ENCODE measurements around the gene CLUH.

The CLUH gene

DNA sequence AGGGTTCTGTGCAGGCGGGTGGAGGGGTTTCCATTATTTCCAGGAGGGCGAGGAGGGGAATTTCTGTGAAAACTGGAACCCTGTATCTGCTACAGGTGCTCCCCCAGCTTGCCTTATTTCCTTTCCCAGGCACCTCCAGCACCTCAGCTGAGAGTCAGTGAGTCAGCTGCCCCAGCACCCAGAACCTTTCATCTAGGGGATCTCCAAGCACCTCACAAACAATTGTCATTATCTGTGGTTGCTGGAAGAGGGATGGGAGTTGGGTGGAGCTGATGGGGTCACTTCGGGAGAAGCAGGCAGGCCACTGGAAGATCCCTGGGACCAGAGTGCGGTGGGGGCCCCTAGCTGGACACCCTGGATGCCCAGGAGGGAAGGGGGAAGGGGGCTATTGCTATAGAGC lies 10.0 kb upstream of the CLUH start:
- ATAC-seq, result no peak

DNA sequence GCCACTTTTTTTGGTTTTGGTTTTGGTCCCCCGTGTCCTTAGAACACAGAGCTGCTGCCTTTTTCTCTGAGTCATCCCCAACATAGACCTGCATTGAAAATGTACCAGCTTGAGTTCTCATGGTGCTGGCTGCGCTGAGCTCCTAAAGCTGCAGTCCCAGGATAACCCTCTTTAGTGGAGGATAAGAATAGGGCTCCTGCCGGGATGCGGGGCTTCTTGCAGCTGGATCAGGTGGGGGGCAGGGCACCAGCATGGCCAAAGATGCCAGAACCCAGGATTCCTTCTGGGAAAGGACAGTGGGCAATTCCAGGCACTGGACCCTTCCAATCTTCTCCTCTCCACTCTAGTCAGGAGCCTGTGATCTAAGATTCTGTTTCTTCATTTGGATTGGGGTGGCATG lies 8.3 kb upstream of the CLUH start:
- ATAC-seq, result no peak

DNA sequence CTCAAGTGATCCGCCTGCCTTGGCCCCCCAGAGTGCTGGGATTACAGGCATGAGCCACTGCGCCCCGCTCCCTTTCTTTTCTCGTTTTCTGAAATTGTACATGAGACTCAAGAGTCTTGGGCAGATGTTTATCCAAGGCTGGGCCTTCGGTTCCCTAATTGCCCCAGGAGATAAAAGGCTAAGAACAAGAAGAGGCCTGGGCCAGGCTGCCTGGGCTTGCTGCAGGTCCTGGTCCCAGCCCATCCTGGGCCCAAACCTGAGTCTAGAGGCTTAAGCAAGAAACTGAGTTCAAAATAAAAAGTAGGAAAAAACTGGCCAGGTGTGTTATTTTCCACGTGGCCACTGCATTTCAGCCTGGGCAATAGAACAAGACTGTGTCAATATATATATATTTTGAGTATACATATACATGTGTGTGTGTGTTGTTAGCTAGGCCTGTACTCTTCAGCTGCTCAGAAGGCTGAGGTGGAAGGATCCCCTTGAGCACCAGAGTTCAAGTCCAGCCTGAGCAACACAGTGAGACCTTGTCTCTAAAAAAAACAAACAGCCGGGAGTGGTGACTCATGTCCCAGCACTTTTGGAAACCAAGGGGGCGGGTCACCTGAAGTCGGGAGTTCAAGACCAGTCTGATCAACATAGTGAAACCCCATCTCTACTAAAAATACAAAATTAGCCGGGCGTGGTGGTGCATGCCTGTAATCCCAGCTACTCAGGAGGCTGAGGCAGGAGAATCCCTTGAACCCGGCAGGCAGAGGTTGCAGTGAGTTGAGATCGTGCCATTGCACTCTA lies 6.8 kb upstream of the CLUH start:
- ATAC-seq, result no peak

DNA sequence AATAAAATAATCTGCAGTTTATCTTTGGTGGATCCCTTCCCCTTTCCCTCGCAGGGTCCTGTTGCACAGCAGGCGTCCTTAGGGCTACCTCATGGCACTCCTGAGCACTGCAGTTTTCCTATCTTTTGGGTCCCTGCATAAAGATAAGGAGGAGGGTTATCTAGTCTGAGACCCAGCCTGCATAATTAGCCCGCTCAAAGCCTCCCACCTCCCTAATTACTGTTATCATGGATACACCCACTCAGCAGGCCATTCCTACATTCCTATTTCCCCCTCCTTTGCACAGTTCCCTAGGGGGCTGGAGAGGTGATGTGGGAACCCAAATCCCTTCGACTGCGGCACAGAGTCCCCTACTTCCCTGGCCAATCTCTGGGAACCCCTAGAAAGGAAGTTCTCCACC lies 5.1 kb upstream of the CLUH start:
- ATAC-seq, result no peak

DNA sequence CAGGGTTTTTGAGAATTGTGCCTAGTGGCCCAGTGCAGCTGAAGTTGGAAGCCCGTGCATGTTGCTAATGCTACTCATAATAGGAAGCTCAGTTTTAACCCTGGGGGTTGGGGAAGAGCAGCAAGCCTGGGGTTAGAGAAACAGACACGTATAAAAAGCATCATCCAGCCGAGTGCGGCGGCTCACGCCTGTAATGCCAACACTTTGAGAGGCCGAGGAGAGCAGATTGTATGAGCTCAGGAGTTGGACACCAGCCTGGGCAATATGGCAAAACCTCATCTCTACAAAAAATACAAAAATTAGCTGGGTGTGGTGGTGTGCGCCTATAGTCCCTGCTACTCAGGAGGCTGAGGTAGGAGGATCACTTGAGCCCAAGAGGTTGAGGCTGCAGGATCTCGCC lies 2.3 kb upstream of the CLUH start:
- no peak for ATAC-seq

DNA sequence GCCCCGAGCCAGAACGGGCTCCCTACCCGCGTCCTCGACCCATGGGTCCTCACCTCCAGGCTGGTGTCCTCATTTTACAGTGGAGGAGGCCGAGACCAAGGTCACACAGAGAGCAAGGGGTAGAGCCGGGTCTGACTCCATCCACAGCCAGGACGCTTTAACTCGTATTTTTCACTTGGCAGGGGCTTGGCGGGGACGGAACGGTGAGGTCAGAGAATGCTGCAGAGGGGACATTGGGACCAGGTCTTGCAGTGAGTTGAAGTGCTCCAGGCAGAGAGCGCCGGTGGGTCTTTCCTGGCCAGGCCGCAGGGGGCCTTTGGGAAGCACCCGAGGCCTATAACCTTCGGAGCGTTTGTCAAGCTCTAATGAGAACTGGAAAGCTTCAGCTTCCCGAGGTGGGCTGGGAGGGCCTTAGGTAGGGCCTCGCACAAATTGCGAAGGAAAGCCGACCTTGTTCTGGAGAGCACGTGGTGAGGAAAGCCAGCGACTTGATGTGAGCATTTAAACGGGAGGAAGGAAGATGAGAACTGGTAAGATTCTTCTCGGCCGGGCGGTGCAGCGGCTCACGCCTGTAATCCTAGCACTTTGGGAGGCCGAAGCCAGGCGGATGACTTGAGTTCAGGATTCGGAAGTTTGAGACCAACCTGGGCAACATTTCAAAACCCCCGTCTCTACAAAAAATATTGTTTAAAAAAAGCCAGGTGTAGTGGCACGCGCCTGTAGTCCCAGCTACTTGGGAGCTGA lies 908 bp upstream of the CLUH start:
- ATAC-seq, result no peak

DNA sequence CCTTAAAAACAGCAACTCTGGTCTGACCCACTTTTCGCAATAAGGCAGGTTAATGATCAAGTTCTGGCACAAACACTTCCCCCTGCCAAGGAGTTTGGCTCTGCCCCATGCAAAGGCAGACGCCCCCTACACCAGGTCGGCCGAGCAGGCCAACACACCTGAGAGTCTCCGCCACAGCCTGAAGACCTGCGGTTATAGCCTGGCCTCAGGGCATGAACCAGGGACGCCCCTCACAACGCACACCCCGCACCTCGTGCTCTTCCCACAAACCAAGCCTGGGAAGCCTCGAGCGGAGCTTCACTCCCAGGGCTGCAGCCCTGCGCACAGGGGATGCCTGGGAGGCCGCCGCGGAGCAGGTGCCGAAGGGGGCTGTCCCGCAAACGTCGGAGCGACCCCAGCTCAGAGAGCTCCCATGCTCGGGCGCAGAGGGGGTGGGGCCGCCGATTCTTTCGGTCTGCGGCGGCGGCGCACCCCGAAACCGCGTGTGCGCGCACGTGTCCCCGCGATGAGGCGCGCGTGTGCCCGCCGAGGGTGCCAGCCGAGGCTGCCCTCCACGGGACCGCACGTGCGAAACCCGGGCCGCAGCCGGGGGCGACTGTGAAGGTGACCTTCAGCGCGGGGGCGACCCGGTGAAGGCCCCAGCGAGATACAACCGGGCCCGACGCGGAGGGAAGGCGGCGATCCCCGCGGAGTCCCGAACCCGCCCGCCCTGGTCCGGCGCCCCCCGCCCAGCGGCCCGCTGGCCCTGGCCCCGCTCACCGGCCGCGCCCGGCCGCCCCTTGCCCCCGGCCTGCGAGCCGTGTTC lies 559 bp downstream of the CLUH start:
- peak; percentile 11 to 18 for ATAC-seq

DNA sequence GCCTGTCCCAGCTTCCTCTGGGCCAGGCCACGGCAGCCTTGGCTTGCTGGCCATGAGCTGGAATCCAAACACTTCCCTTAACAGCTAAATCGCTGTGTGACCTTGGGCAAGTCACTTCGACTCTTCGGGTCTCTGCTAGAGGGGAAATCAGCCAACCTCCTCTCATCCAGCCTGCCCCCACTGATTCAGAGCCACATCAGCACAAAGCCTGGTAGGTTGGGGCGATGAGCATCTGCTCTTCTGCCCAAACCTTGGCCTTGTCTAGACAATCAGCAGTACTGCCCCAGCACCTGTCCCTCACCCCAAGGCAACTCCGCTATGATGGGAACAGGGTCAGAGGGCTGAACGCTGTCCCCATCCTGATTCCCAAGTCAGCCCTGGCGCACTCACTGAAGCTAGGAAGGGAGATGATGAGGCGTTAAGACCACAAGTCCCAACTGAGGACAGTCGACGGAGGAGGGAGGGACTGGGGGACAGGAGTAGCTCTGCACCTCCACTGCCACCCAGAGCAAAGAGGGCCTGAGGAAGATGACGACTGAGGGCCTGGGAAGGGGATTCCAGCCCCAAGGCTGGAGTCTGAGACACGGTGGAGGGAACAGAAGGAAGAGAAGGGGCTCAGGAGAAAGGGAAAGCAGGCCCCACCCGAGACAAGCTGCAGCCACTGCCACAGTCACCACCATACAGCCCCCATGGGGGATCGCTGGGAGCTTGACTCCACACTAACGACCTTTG lies 1.3 kb downstream of the CLUH start:
- ATAC-seq, result no peak

DNA sequence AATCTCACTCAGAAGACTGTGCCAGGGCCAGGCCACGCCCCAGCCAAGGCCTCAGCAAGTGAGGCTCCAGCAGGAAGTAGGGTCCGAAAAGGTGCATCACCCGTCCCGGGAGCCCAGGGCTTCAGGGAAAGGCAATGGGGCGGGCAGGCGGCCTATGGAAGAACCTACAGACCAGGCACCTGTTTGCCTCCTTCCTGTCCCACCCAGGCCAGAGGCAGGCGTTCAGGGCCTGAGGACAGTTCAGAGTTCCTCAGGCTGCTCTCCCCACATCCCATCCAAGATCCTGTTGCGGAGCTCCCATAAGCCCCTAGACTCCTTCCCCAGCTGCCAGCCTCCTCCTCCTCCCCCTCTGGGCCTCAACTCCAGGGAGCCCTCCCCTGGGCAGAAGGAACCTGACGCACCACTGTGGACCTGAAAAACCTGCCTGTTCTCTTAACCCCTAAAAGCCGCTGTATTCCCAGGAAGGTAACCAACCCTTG lies 2.3 kb downstream of the CLUH start:
- ATAC-seq, result no peak

DNA sequence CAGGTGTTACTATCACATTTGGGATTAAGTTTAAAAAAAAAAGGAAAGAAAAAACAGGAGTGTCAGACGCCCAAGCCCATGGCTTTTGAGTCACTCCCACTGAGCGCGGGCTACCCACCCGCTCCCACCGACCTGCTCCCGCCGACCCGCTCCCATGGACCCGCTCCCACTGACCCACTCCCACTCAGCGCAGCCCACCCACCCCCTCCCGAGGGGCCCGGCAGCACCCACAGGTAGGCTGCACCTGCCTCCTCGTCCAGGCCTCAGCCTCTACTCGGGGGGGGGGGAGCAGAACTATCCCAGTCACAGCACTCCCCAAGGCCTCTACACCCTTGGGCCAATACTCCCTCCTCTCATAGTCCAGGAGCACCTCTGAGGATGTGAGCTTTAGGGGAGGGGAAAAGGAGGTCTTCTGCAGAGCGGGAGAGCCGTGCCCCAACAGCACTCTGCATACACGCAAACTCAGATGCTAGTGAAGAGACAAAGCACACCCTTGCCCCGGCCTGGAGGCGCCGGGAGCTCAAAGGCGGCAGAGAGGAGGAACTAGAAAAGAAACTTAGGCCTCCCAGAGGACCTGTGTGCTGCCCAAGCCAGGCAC lies 2.9 kb downstream of the CLUH start:
- ATAC-seq, result no peak

DNA sequence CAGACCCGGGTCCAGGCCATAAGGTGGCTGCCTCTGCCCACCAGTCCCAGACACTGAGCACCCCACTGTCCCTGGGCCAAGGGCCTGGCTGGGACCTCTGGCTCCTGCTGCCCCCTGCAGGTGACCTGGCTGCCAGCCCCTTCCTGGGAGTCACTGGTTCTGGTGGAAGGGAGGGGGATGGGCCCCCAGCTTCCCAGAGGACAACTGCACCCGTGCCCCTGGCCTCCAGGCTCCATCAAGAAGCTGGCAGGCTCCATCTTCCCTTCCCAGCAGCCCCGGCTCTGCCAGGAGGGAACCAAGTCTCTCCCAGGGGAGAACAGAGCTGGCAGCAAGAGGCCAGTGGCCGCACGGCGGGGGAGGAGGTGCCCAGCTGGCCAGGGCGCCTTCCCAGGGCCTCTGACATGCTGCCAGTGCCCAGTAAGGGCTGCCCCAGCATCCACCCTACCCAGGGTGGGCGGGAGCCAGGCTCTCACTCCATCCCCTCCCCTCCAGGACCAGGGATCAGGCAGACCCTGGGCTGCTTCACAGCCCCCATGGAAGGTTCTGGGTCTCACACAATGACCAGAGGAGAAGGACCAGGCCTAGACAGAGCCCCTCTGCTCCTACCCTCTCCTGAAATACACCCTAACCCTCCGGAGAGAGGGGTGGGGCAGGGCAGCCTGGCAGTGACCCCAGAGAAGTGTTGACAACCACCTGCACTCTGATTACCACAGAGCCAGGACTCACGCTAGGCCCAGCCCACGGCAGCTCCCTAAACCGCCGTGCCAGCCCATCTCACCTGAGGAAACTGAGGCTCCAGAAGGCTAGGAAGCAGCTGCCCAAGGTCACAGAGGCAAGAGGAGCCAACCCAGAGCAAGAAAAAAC lies 3.6 kb downstream of the CLUH start:
- ATAC-seq, result no peak

DNA sequence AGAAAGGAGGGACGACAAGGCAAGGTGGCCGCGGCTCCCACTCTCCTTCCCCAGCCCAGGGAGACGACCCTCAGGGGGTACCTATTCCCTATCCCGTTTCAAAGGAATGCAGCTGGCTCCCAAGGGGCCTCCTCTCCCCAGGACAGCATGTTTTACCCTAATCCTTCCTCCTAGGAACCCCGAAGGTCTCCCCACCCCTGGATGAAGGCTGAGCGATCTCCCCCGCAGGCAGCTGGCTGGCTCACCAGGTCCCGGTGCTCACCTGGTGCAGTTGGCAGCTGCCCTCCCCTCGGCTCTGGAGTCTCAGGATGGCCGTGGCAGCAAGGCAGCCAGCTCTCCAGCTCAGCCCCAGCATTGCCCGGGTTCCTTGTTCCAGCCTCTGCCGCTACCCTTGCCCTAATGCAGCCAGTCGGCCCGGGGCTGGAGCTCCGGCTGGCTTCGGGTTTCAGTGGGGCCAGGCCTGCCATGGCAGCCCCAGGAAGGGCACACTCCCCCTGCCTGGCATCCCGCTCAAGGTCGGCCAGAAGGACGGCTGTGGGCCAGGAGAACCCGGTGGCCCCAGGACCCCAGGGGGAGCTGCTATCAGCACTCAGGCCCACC lies 4.6 kb downstream of the CLUH start:
- no peak for ATAC-seq

DNA sequence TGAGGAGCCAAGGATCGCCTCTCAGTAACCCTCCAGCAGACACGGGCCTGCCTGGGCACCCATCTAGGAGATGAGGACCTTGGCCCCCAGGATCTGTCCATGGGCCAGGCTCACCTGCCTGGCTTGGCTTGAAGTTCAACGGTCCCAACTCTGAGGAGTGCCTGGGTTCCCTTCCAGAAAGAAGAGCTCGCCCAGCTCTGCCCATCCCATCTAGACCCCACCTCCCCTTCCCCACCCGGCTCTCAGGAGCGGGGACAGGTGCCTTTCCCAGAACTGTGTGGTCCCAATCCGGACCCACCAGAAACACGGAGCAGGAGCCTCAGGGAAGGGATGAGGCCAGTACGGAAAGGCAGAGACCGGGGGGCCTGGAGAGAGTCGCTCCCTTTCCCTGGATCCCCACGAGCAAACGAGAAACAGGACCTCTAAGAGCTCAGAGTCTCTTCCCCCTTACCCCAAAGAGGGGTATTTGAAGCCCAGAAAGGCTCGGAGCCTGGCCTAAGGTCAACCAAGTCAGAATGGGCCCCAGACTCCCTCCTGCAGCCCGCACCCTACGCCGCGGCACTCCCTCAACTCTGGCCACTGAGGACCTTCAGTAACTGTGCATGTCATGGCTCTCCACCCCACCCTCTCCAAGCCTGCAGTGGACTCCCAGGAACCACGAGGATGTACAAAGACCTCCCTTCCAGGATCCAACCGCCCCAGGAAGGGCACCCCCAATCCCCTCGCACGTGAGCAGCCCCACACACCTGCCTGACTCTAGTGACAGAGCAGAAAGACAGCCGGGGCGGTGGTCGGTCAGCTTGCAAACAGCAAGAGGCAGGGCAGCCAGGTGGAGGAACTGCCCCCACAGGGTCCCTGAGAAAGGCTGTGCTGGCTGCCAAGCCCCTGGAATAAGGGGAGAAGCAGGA lies 5.4 kb downstream of the CLUH start:
- no peak for ATAC-seq

DNA sequence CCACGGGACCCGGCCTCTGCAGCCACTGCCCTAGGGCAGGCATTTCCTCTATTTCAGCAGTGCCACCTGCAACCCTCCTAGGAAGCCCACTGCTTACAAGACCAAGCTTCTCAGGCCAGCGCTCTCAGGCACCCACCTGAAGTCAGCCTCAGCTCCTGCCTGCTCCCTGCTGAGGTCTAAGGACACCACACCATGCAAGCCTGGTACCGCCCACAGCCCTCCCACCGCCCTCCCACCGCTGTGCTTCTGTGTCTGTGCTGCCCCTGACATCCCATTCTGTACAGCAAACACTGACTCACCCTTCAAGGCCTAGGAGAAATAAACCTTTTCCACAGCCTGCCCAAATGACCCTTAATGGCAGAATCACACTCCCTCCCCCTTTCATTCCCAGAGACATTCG lies 6.3 kb downstream of the CLUH start:
- no peak for ATAC-seq

DNA sequence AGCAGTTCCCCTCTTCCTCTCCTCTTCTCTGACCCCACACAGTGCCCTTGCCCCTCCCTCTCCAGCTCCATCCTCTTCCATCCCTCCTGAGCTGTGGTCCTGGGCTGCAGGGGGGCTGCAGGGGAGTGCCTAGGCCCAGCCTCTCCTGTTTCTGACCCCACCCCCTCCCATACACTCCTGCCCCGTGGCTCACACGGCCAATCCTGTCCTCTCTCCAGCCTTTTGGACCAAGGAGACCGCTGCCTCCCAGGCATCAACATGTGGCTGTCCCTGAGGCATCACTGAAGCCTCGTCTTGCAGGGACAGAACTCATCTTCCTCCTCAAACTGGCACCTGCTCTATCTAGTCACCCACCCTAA lies 6.7 kb downstream of the CLUH start:
- no peak for ATAC-seq

DNA sequence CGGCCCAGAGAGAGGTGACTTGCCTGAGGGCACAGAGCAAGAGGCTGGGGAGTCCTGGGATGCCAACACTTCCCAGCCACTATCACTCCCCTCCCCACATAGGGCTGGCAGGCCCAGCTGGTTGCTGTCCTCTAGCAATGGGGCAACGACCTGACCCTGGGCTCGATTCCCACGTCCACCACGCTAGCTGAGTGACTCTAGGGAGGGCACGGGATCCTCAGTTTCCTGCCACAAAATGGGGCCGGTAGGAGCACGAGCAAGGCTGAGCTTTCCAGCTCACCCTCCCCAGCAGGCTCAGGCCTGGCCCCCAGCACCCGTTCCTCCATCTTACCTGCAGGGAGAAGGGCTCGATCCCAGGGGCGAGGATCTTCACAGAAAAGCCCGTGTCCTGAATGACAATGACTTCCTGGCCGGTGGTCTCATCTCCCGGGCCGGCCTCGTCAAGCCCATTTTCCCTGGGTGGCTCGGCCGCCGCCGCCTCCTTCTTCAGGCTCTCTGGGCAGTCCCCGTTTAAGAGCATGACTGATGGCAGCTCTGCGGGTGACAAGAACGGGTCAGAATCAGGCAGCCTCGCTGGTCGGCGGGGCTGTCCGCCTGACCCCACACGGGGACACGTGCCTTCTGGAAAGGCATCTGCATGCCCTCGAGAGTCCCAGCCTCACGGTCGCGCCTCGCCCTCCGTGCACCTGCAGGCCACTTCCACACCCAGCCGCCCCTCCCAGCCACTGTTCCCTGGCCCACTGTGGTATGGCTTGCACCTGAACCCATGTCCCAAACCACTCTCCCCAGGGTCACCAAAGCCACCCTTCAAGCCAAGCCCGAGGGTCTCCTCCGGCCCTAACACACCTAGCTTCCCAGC lies 7.3 kb downstream of the CLUH start:
- no peak for ATAC-seq

DNA sequence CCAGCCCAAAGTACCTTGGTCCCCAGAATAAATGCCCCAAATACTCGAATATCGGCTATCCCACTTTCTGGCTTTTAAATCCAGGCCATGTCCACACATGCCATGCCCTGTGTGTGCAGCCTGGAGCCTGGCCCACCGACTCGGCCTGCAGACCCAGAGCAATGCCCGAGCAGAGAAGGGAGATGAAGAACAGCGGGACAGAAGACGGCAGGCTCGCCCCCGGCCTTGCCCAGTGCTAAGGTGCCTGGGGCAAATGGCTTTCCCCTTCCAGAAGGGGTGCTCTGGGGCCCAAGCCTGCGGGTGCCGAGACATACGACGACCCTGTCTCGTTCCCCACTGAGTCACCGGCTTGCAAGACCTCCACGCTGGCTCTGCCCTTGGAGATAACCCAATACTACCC lies 8.0 kb downstream of the CLUH start:
- ATAC-seq, result no peak

DNA sequence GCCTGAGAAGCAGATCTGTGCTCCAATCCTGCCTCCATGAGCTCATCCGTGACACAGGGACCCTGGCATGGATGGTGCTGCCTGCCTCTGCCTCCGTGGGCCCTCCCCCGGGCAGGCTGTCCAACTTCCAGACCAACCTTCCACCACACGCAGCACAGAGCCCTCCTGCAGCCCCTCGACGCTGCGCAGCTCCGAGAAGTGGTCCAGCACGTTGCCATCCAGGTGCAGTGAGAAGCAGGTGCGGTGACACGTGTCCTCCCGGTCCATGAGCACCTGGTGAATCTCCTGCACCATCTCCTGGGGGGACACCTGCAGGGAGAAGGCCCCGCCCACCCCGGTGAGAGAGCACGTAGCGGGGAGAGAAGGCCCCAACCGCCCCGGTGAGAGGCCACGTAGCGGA lies 8.4 kb downstream of the CLUH start:
- ATAC-seq, result no peak
